ENCODE measurements around the gene MCTP1.

The MCTP1 gene

GRCh38 chr5:94793113-94793815 is 491.6 kb downstream of the MCTP1 start:
- Histone ChIP-seq H3K4me3 (ENCODE audit: low read length) (peak overlapping the region; percentile 31), H3K36me3 (ENCODE audit: insufficient read depth, low read length) (no peaks in the 10 kb centered on the region), H3K27me3 (ENCODE audit: control insufficient read depth, insufficient read depth, low read length) (no peaks in the 10 kb centered on the region), H3K4me2 (ENCODE audit: low read length) (peak overlapping the region; percentile 66), H3K9me3 (replicated peaks; ENCODE audit: low read length) (no peaks in the 10 kb centered on the region), H3K9ac (ENCODE audit: low read depth, low read length) (peak overlapping the region; percentile 73), H3K4me1 (ENCODE audit: control insufficient read depth, insufficient read depth, low read length) (peaks cover 22% of the 10 kb centered on the region)

GRCh38 chr5:94791829-94792228 is 493.1 kb downstream of the MCTP1 start:
- Histone ChIP-seq H3K36me3 (ENCODE audit: insufficient read depth, low read length) (no peaks in the 10 kb centered on the region), H3K9ac (ENCODE audit: low read depth, low read length) (no peak overlapping the region), H3K27me3 (ENCODE audit: control insufficient read depth, insufficient read depth, low read length) (no peaks in the 10 kb centered on the region), H3K4me3 (ENCODE audit: low read length) (no peak overlapping the region), H3K4me2 (ENCODE audit: low read length) (no peak overlapping the region), H3K4me1 (ENCODE audit: control insufficient read depth, insufficient read depth, low read length) (peaks cover 22% of the 10 kb centered on the region), H3K9me3 (replicated peaks; ENCODE audit: low read length) (no peaks in the 10 kb centered on the region)

GRCh38 chr5:94788527-94788926 is 496.4 kb downstream of the MCTP1 start:
- Histone ChIP-seq H3K4me2 (ENCODE audit: low read length) (no peak overlapping the region), H3K4me3 (ENCODE audit: low read length) (no peak overlapping the region), H3K36me3 (ENCODE audit: insufficient read depth, low read length) (no peaks in the 10 kb centered on the region), H3K4me1 (ENCODE audit: control insufficient read depth, insufficient read depth, low read length) (peaks cover 9% of the 10 kb centered on the region), H3K27me3 (ENCODE audit: control insufficient read depth, insufficient read depth, low read length) (no peaks in the 10 kb centered on the region), H3K9me3 (replicated peaks; ENCODE audit: low read length) (no peaks in the 10 kb centered on the region), H3K9ac (ENCODE audit: low read depth, low read length) (no peak overlapping the region)

GRCh38 chr5:94784536-94785505 is 500.1 kb downstream of the MCTP1 start:
- no peak overlapping the region for H3K4me3 ChIP-seq (ENCODE audit: low read length)
- H3K4me1 ChIP-seq (ENCODE audit: control insufficient read depth, insufficient read depth, low read length), result no peaks in the 10 kb centered on the region
- H3K36me3 ChIP-seq (ENCODE audit: insufficient read depth, low read length), result no peaks in the 10 kb centered on the region
- no peaks in the 10 kb centered on the region for H3K9me3 ChIP-seq (replicated peaks; ENCODE audit: low read length)
- no peak overlapping the region for H3K4me2 ChIP-seq (ENCODE audit: low read length)
- H3K27me3 ChIP-seq (ENCODE audit: control insufficient read depth, insufficient read depth, low read length), result no peaks in the 10 kb centered on the region
- H3K9ac ChIP-seq (ENCODE audit: low read depth, low read length), result no peak overlapping the region

- Histone ChIP-seq H3K4me2 (ENCODE audit: low read length) (no peak overlapping the region), H3K4me3 (ENCODE audit: low read length) (no peak overlapping the region), H3K36me3 (ENCODE audit: insufficient read depth, low read length) (no peaks in the 10 kb centered on the region), H3K4me1 (ENCODE audit: control insufficient read depth, insufficient read depth, low read length) (no peaks in the 10 kb centered on the region), H3K9ac (ENCODE audit: low read depth, low read length) (no peak overlapping the region), H3K9me3 (replicated peaks; ENCODE audit: low read length) (no peaks in the 10 kb centered on the region), H3K27me3 (ENCODE audit: control insufficient read depth, insufficient read depth, low read length) (no peaks in the 10 kb centered on the region)
Measured at GRCh38 chr5:94782383-94782782, 502.5 kb downstream of the MCTP1 start.

- no peaks in the 10 kb centered on the region for H3K36me3 ChIP-seq (ENCODE audit: insufficient read depth, low read length)
- H3K9ac ChIP-seq (ENCODE audit: low read depth, low read length), result no peak overlapping the region
- H3K27me3 ChIP-seq (ENCODE audit: control insufficient read depth, insufficient read depth, low read length), result no peaks in the 10 kb centered on the region
- H3K9me3 ChIP-seq (replicated peaks; ENCODE audit: low read length), result no peaks in the 10 kb centered on the region
- H3K4me3 ChIP-seq (ENCODE audit: low read length), result no peak overlapping the region
- no peak overlapping the region for H3K4me2 ChIP-seq (ENCODE audit: low read length)
- H3K4me1 ChIP-seq (ENCODE audit: control insufficient read depth, insufficient read depth, low read length), result peaks cover 7% of the 10 kb centered on the region
Measured at GRCh38 chr5:94779684-94780083, 505.2 kb downstream of the MCTP1 start.

- H3K9me3 ChIP-seq (replicated peaks; ENCODE audit: low read length), result no peaks in the 10 kb centered on the region
- H3K36me3 ChIP-seq (ENCODE audit: insufficient read depth, low read length), result no peaks in the 10 kb centered on the region
- no peak overlapping the region for H3K4me2 ChIP-seq (ENCODE audit: low read length)
- H3K9ac ChIP-seq (ENCODE audit: low read depth, low read length), result no peak overlapping the region
- H3K27me3 ChIP-seq (ENCODE audit: control insufficient read depth, insufficient read depth, low read length), result no peaks in the 10 kb centered on the region
- no peak overlapping the region for H3K4me3 ChIP-seq (ENCODE audit: low read length)
- H3K4me1 ChIP-seq (ENCODE audit: control insufficient read depth, insufficient read depth, low read length), result peaks cover 7% of the 10 kb centered on the region
Measured at GRCh38 chr5:94778732-94779131, 506.2 kb downstream of the MCTP1 start.

GRCh38 chr5:94778299-94778698 is 506.6 kb downstream of the MCTP1 start:
- Histone ChIP-seq H3K4me2 (ENCODE audit: low read length) (no peak overlapping the region), H3K9me3 (replicated peaks; ENCODE audit: low read length) (no peaks in the 10 kb centered on the region)

GRCh38 chr5:94777056-94777880 is 507.6 kb downstream of the MCTP1 start:
- H3K36me3 ChIP-seq (ENCODE audit: insufficient read depth, low read length), result no peaks in the 10 kb centered on the region

More at GRCh38 chr5:94778299-94778698, 506.6 kb downstream of the MCTP1 start:
- Histone ChIP-seq H3K36me3 (ENCODE audit: insufficient read depth, low read length) (no peaks in the 10 kb centered on the region), H3K4me3 (ENCODE audit: low read length) (no peak overlapping the region), H3K9ac (ENCODE audit: low read depth, low read length) (no peak overlapping the region), H3K4me1 (ENCODE audit: control insufficient read depth, insufficient read depth, low read length) (peaks cover 7% of the 10 kb centered on the region), H3K27me3 (ENCODE audit: control insufficient read depth, insufficient read depth, low read length) (no peaks in the 10 kb centered on the region)

GRCh38 chr5:94776167-94776566 is 508.7 kb downstream of the MCTP1 start:
- Histone ChIP-seq H3K4me3 (ENCODE audit: low read length) (no peak overlapping the region), H3K4me1 (ENCODE audit: control insufficient read depth, insufficient read depth, low read length) (peaks cover 7% of the 10 kb centered on the region), H3K27me3 (ENCODE audit: control insufficient read depth, insufficient read depth, low read length) (no peaks in the 10 kb centered on the region), H3K9ac (ENCODE audit: low read depth, low read length) (no peak overlapping the region), H3K4me2 (ENCODE audit: low read length) (no peak overlapping the region), H3K9me3 (replicated peaks; ENCODE audit: low read length) (no peaks in the 10 kb centered on the region), H3K36me3 (ENCODE audit: insufficient read depth, low read length) (no peaks in the 10 kb centered on the region)

More at GRCh38 chr5:94777056-94777880, 507.6 kb downstream of the MCTP1 start:
- Histone ChIP-seq H3K9me3 (replicated peaks; ENCODE audit: low read length) (no peaks in the 10 kb centered on the region), H3K4me3 (ENCODE audit: low read length) (no peak overlapping the region), H3K4me2 (ENCODE audit: low read length) (no peak overlapping the region), H3K4me1 (ENCODE audit: control insufficient read depth, insufficient read depth, low read length) (peaks cover 7% of the 10 kb centered on the region), H3K9ac (ENCODE audit: low read depth, low read length) (no peak overlapping the region), H3K27me3 (ENCODE audit: control insufficient read depth, insufficient read depth, low read length) (no peaks in the 10 kb centered on the region)

- no peaks in the 10 kb centered on the region for H3K9me3 ChIP-seq (replicated peaks; ENCODE audit: low read length)
- no peak overlapping the region for H3K4me2 ChIP-seq (ENCODE audit: low read length)
- H3K9ac ChIP-seq (ENCODE audit: low read depth, low read length), result no peak overlapping the region
- no peaks in the 10 kb centered on the region for H3K36me3 ChIP-seq (ENCODE audit: insufficient read depth, low read length)
- no peak overlapping the region for H3K4me3 ChIP-seq (ENCODE audit: low read length)
- no peaks in the 10 kb centered on the region for H3K27me3 ChIP-seq (ENCODE audit: control insufficient read depth, insufficient read depth, low read length)
- H3K4me1 ChIP-seq (ENCODE audit: control insufficient read depth, insufficient read depth, low read length), result peaks cover 7% of the 10 kb centered on the region
Measured at GRCh38 chr5:94775088-94775487, 509.8 kb downstream of the MCTP1 start.
